H9 (cell line): ENCODE measurements around the gene CYTH3. TPM values are rescaled to one million over a fixed set of nuclear protein-coding genes. Genes with fewer than 3 reads are reported as not detected.

ENCODE experiments used
- DNase-seq: peaks from one replicate; pipeline ENCODE4 v3.0.0-alpha.2; 2017
- H2AFZ ChIP-seq: one replicate; pipeline ENCODE4 v1.6.1; 2013; ENCODE audit warnings: mild to moderate bottlenecking, low read length, control low read depth, moderate library complexity
- H2AK5ac ChIP-seq: 2 replicates; pipeline ENCODE4 v1.6.1; 2013; ENCODE audit warnings: low read length, control low read depth, mixed read lengths; ENCODE audit not compliant: insufficient read length
- H2BK120ac ChIP-seq: one replicate; pipeline ENCODE4 v1.6.1; 2013; ENCODE audit warnings: low read depth, mild to moderate bottlenecking, low read length, control low read depth, inconsistent platforms; ENCODE audit not compliant: poor library complexity, severe bottlenecking
- H2BK12ac ChIP-seq: 2 replicates; pipeline ENCODE4 v1.6.1; 2013; ENCODE audit warnings: low read length, control low read depth, mixed read lengths, low read depth; ENCODE audit not compliant: insufficient read length
- H2BK15ac ChIP-seq: 2 replicates; pipeline ENCODE4 v1.6.1; 2013; ENCODE audit warnings: low read depth, low read length, control low read depth
- H2BK20ac ChIP-seq: one replicate; pipeline ENCODE4 v1.6.1; 2013; ENCODE audit warnings: low read depth, mild to moderate bottlenecking, low read length, control low read depth, inconsistent platforms; ENCODE audit not compliant: poor library complexity, severe bottlenecking
- H2BK5ac ChIP-seq: 2 replicates; pipeline ENCODE4 v1.6.1; 2013; ENCODE audit warnings: low read length, control low read depth, mixed read lengths; ENCODE audit not compliant: insufficient read length
- H3K14ac ChIP-seq: 2 replicates; pipeline ENCODE4 v1.6.1; 2013; ENCODE audit warnings: low read length, control low read depth; ENCODE audit not compliant: insufficient read depth
- H3K18ac ChIP-seq: 2 replicates; pipeline ENCODE4 v1.6.1; 2013; ENCODE audit warnings: low read depth, mild to moderate bottlenecking, mixed read lengths, low read length, control low read depth; ENCODE audit not compliant: insufficient read length
- H3K23ac ChIP-seq: 2 replicates; pipeline ENCODE4 v1.6.1; 2013; ENCODE audit warnings: low read length, control low read depth, mixed read lengths, low read depth; ENCODE audit not compliant: insufficient read length
- H3K23me2 ChIP-seq: 2 replicates; pipeline ENCODE4 v1.6.1; 2013; ENCODE audit warnings: low read depth, mild to moderate bottlenecking, mixed read lengths, low read length, control low read depth; ENCODE audit not compliant: insufficient read length, poor library complexity, severe bottlenecking
- H3K27ac ChIP-seq: 2 replicates; pipeline ENCODE4 v1.5.1; 2013; ENCODE audit warnings: low read length, control low read depth, mixed read lengths, low read depth; ENCODE audit not compliant: insufficient read length
- H3K27me3 ChIP-seq: 2 replicates; pipeline ENCODE4 v1.6.1; 2013; ENCODE audit warnings: low read length, control low read depth, inconsistent platforms; ENCODE audit not compliant: insufficient read depth
- H3K4ac ChIP-seq: 2 replicates; pipeline ENCODE4 v1.6.1; 2013; ENCODE audit warnings: low read depth, mild to moderate bottlenecking, control low read depth, inconsistent platforms, low read length, moderate library complexity
- H3K4me1 ChIP-seq: 2 replicates; pipeline ENCODE4 v1.6.1; 2013; ENCODE audit warnings: low read length, control low read depth, inconsistent platforms; ENCODE audit not compliant: insufficient read depth
- H3K4me2 ChIP-seq: 2 replicates; pipeline ENCODE4 v1.6.1; 2013; ENCODE audit warnings: low read length, control low read depth, mixed read lengths; ENCODE audit not compliant: insufficient read length, insufficient read depth
- H3K56ac ChIP-seq: 2 replicates; pipeline ENCODE4 v1.6.1; 2013; ENCODE audit warnings: low read depth, mild to moderate bottlenecking, mixed read lengths, low read length, control low read depth; ENCODE audit not compliant: insufficient read length
- H3K79me1 ChIP-seq: 2 replicates; pipeline ENCODE4 v1.6.1; 2013; ENCODE audit warnings: low read depth, mild to moderate bottlenecking, moderate library complexity, low read length, control low read depth, inconsistent platforms; ENCODE audit not compliant: insufficient read depth, poor library complexity, severe bottlenecking
- H3K79me2 ChIP-seq: 2 replicates; pipeline ENCODE4 v1.6.1; 2013; ENCODE audit warnings: low read length, control low read depth, inconsistent platforms; ENCODE audit not compliant: insufficient read depth
- H3K9ac ChIP-seq: 2 replicates; pipeline ENCODE4 v1.6.1; 2013; ENCODE audit warnings: low read length, control low read depth, mixed read lengths; ENCODE audit not compliant: insufficient read length; ENCODE audit errors: extremely low read depth
- H3K9me3 ChIP-seq: one replicate; pipeline ENCODE4 v1.6.1; 2013; ENCODE audit warnings: low read depth, low read length, inconsistent platforms; ENCODE audit not compliant: control insufficient read depth
- H3T11ph ChIP-seq: one replicate; pipeline ENCODE4 v1.6.1; 2013; ENCODE audit warnings: mild to moderate bottlenecking, low read length, control low read depth, inconsistent platforms
- H4K20me1 ChIP-seq: one replicate; pipeline ENCODE4 v1.6.1; 2013; ENCODE audit not compliant: control insufficient read depth, insufficient read length, insufficient read depth
- H4K5ac ChIP-seq: 2 replicates; pipeline ENCODE4 v1.6.1; 2013; ENCODE audit warnings: low read depth, mild to moderate bottlenecking, mixed read lengths, low read length, control low read depth; ENCODE audit not compliant: insufficient read length
- H4K8ac ChIP-seq: replicated peaks from 2 replicates; pipeline ENCODE4 v1.6.1; 2013; ENCODE audit warnings: low read length, control low read depth, mixed read lengths, low read depth; ENCODE audit not compliant: insufficient read length
- H4K91ac ChIP-seq: 2 replicates; pipeline ENCODE4 v1.6.1; 2013; ENCODE audit warnings: low read depth, mild to moderate bottlenecking, moderate library complexity, mixed read lengths, low read length, control low read depth; ENCODE audit not compliant: insufficient read length
- H3K27ac Mint-ChIP-seq, 3 experiments: 2 replicates in 2 of 3; 3 replicates in 1 of 3; pipeline ENCODE4 v1.8.0; 2020 to 2021; ENCODE audit warnings: mixed read lengths in 3 of 3, mild to moderate bottlenecking in 1 of 3, moderate library complexity in 1 of 3
- H3K27me3 Mint-ChIP-seq: 2 replicates; pipeline ENCODE4 v1.8.0; 2021; ENCODE audit warnings: low read depth, mild to moderate bottlenecking, moderate library complexity, mixed read lengths
- H3K36me3 Mint-ChIP-seq, 3 experiments: 2 replicates in 2 of 3; 3 replicates in 1 of 3; pipeline ENCODE4 v1.8.0; 2020 to 2021; ENCODE audit warnings: low read depth in 3 of 3, mixed read lengths in 3 of 3; ENCODE audit not compliant: insufficient read depth in 1 of 3
- H3K4me1 Mint-ChIP-seq, 2 experiments: 2 replicates each; pipeline ENCODE4 v1.8.0; 2020; ENCODE audit warnings: mixed read lengths in 2 of 2
- H3K4me3 Mint-ChIP-seq, 2 experiments: 2 replicates in 1 of 2; 3 replicates in 1 of 2; pipeline ENCODE4 v1.8.0; 2020 to 2021; ENCODE audit warnings: mild to moderate bottlenecking in 2 of 2, mixed read lengths in 2 of 2, moderate library complexity in 1 of 2
- H3K9me3 Mint-ChIP-seq, 2 experiments: 2 replicates in 1 of 2; 3 replicates in 1 of 2; pipeline ENCODE4 v1.8.0; 2020; ENCODE audit warnings: mild to moderate bottlenecking in 2 of 2, mixed read lengths in 2 of 2, moderate library complexity in 1 of 2
- CTCF ChIP-seq: fragments of 200-600 bp; sonication (generic); conservative IDR thresholded peaks from 3 replicates; pipeline ENCODE4 v1.8.0; 2021; ENCODE audit warnings: antibody characterized with exemption, mild to moderate bottlenecking
- WGBS: extraction: QIAGEN DNeasy Blood & Tissue Kit; methylation state at CpG from one replicate; pipeline ENCODE4 v1.1.7; 2013; ENCODE audit warnings: missing lambda C conversion rate, low lambda C conversion rate, mixed read lengths; ENCODE audit not compliant: insufficient read length; ENCODE audit errors: extremely low coverage; 5-methylcytosine and 5-hydroxymethylcytosine counted together
- total RNA-seq: library from RNA; stranded (reverse); gene quantifications from 2 replicates; pipeline ENCODE4 v1.2.1, GENCODE V29; 2021

The CYTH3 gene
- total RNA-seq, 1 experiment from 2014 or later = 12.3 TPM

- H2AFZ ChIP-seq = no peak overlapping the region
- no peaks in the 10 kb centered on the region for H3K9me3 Mint-ChIP-seq
- no peak overlapping the region for H2BK5ac ChIP-seq
- H3K9ac ChIP-seq = no peak overlapping the region
- H3K4me3 Mint-ChIP-seq = no peak overlapping the region
- DNase-seq = no peak
- no peak for TF ChIP-seq CTCF
- H3K4ac ChIP-seq = no peak overlapping the region
- H3K4me2 ChIP-seq = no peak overlapping the region
- no peak overlapping the region for H3T11ph ChIP-seq
- no peaks in the 10 kb centered on the region for H3K27me3 ChIP-seq
- H3K27me3 Mint-ChIP-seq = no peaks in the 10 kb centered on the region
- no peaks in the 10 kb centered on the region for H3K36me3 Mint-ChIP-seq
- no peak overlapping the region for H3K23ac ChIP-seq
- WGBS = no CpG with 5 or more reads among the region's 3 CpGs
- no peak overlapping the region for H4K91ac ChIP-seq
- no peak overlapping the region for H3K27ac Mint-ChIP-seq
- no peak overlapping the region for H3K18ac ChIP-seq
- no peak overlapping the region for H3K27ac ChIP-seq
- H3K79me2 ChIP-seq = no peaks in the 10 kb centered on the region
- H4K5ac ChIP-seq = no peak overlapping the region
- no peaks in the 10 kb centered on the region for H3K4me1 ChIP-seq
- H4K20me1 ChIP-seq = no peaks in the 10 kb centered on the region
- no peak overlapping the region for H2BK12ac ChIP-seq
- H3K14ac ChIP-seq = no peak overlapping the region
- no peak overlapping the region for H4K8ac ChIP-seq
- H3K4me1 Mint-ChIP-seq = no peaks in the 10 kb centered on the region
- no peak overlapping the region for H2AK5ac ChIP-seq
- no peak overlapping the region for H2BK120ac ChIP-seq
- no peaks in the 10 kb centered on the region for H3K23me2 ChIP-seq
- no peaks in the 10 kb centered on the region for H3K9me3 ChIP-seq
- no peak overlapping the region for H2BK15ac ChIP-seq
- H3K56ac ChIP-seq = no peak overlapping the region
- H2BK20ac ChIP-seq = no peak overlapping the region
- H3K79me1 ChIP-seq = no peaks in the 10 kb centered on the region
Observed at GRCh38 chr7:6306471-6306870, 34.0 kb upstream of the CYTH3 start.
